ENCODE measurements around the gene SNED1. TPM values are rescaled to one million over a fixed set of nuclear protein-coding genes. Genes with fewer than 3 reads are reported as not detected.

The SNED1 gene
- total and polyA plus RNA-seq, 4 donors: 0.65 to 18.1 (median 2.8) TPM

- no peaks in the 10 kb centered on the region for H3K36me3 ChIP-seq (ENCODE audit: control insufficient read depth in 4 of 4, insufficient read depth in 3 of 4, low read depth in 1 of 4, low read length in 3 of 4)
- WGBS: 42% methylated on average over 20 of the region's 20 CpGs
- H3K27me3 ChIP-seq (ENCODE audit: control insufficient read depth in 4 of 4, insufficient read depth in 4 of 4, low read length in 3 of 4): no peaks in the 10 kb centered on the region
- TF ChIP-seq EGR1 (IDR thresholded peaks at IDR 0.05; ENCODE audit: low read depth in 2 of 2) (no peak), GABPA (IDR thresholded peaks at IDR 0.05 in 1 of 2, conservative IDR thresholded peaks at IDR 0.05 in 1 of 2) (no peak), RXRA (IDR thresholded peaks at IDR 0.05) (peak; percentile 16 to 49), MAX (IDR thresholded peaks at IDR 0.05) (no peak), ZBTB33 (IDR thresholded peaks at IDR 0.05) (no peak), FOXA1 (IDR thresholded peaks at IDR 0.05) (no peak), SP1 (IDR thresholded peaks at IDR 0.05) (peak; percentile 56), RAD21 (IDR thresholded peaks at IDR 0.05) (no peak), ATF3 (IDR thresholded peaks at IDR 0.05) (no peak), HNF4A (conservative IDR thresholded peaks at IDR 0.05) (peak; percentile 26 to 87), FOXA2 (IDR thresholded peaks at IDR 0.05) (no peak), HNF4G (IDR thresholded peaks at IDR 0.05) (peak; percentile 57), TAF1 (conservative IDR thresholded peaks at IDR 0.05) (peak; percentile 79)
- TF ChIP-seq, protein P1, sequence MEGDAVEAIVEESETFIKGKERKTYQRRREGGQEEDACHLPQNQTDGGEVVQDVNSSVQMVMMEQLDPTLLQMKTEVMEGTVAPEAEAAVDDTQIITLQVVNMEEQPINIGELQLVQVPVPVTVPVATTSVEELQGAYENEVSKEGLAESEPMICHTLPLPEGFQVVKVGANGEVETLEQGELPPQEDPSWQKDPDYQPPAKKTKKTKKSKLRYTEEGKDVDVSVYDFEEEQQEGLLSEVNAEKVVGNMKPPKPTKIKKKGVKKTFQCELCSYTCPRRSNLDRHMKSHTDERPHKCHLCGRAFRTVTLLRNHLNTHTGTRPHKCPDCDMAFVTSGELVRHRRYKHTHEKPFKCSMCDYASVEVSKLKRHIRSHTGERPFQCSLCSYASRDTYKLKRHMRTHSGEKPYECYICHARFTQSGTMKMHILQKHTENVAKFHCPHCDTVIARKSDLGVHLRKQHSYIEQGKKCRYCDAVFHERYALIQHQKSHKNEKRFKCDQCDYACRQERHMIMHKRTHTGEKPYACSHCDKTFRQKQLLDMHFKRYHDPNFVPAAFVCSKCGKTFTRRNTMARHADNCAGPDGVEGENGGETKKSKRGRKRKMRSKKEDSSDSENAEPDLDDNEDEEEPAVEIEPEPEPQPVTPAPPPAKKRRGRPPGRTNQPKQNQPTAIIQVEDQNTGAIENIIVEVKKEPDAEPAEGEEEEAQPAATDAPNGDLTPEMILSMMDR (IDR thresholded peaks at IDR 0.05; ENCODE audit: low read depth, low read length, missing input control): no peak
- no peak overlapping the region for H3K9ac ChIP-seq (ENCODE audit: low read depth in 1 of 2, low read length in 2 of 2)
- H3K27ac ChIP-seq (ENCODE audit: low read depth in 1 of 2, low read length in 2 of 2): peak overlapping the region; percentile 70 to 82
- H3K4me3 ChIP-seq (ENCODE audit: low read depth in 1 of 3, low read length in 3 of 3): peak overlapping the region in 2 of 3 donors; percentile 57 to 59
- DNase-seq (ENCODE audit: low spot score): no peak
- H3K9me3 ChIP-seq (ENCODE audit: control insufficient read depth in 4 of 4, low read length in 3 of 4): no peaks in the 10 kb centered on the region
- H3K4me1 ChIP-seq (ENCODE audit: control insufficient read depth in 4 of 4, insufficient read depth in 4 of 4, low read length in 3 of 4): peaks cover 28 to 67% (median 55%) of the 10 kb centered on the region in 4 donors
These were observed 12.3 kb upstream of the SNED1 start for GRCh38 chr2:240985881-240986786.

GRCh38 chr2:240986787-240987411 lies 11.5 kb upstream of the SNED1 start:
- Histone ChIP-seq H3K4me3 (ENCODE audit: low read depth in 1 of 3, low read length in 3 of 3) (no peak overlapping the region), H3K9me3 (ENCODE audit: control insufficient read depth in 4 of 4, low read length in 3 of 4) (no peaks in the 10 kb centered on the region), H3K9ac (ENCODE audit: low read depth in 1 of 2, low read length in 2 of 2) (peak overlapping the region; percentile 9 to 17), H3K27me3 (ENCODE audit: control insufficient read depth in 4 of 4, insufficient read depth in 4 of 4, low read length in 3 of 4) (no peaks in the 10 kb centered on the region), H3K36me3 (ENCODE audit: control insufficient read depth in 4 of 4, insufficient read depth in 3 of 4, low read depth in 1 of 4, low read length in 3 of 4) (no peaks in the 10 kb centered on the region), H3K27ac (ENCODE audit: low read depth in 1 of 2, low read length in 2 of 2) (peak overlapping the region; percentile 70 to 82), H3K4me1 (ENCODE audit: control insufficient read depth in 4 of 4, insufficient read depth in 4 of 4, low read length in 3 of 4) (peaks cover 28 to 66% (median 55%) of the 10 kb centered on the region in 4 donors)
- 13% methylated on average over 11 of the region's 11 CpGs for WGBS
- no peak for DNase-seq (ENCODE audit: low spot score)
- TF ChIP-seq NR2F2 (IDR thresholded peaks at IDR 0.05) (no peak), JUND (IDR thresholded peaks at IDR 0.05) (peak in 1 of 2 donors; percentile 10), RAD21 (IDR thresholded peaks at IDR 0.05) (no peak), MAX (IDR thresholded peaks at IDR 0.05) (no peak), HNF4A (conservative IDR thresholded peaks at IDR 0.05) (no peak), FOXA2 (IDR thresholded peaks at IDR 0.05) (no peak)
- TF ChIP-seq, protein P1 (IDR thresholded peaks at IDR 0.05; ENCODE audit: low read depth, low read length, missing input control): no peak
- TF ChIP-seq, protein P2, sequence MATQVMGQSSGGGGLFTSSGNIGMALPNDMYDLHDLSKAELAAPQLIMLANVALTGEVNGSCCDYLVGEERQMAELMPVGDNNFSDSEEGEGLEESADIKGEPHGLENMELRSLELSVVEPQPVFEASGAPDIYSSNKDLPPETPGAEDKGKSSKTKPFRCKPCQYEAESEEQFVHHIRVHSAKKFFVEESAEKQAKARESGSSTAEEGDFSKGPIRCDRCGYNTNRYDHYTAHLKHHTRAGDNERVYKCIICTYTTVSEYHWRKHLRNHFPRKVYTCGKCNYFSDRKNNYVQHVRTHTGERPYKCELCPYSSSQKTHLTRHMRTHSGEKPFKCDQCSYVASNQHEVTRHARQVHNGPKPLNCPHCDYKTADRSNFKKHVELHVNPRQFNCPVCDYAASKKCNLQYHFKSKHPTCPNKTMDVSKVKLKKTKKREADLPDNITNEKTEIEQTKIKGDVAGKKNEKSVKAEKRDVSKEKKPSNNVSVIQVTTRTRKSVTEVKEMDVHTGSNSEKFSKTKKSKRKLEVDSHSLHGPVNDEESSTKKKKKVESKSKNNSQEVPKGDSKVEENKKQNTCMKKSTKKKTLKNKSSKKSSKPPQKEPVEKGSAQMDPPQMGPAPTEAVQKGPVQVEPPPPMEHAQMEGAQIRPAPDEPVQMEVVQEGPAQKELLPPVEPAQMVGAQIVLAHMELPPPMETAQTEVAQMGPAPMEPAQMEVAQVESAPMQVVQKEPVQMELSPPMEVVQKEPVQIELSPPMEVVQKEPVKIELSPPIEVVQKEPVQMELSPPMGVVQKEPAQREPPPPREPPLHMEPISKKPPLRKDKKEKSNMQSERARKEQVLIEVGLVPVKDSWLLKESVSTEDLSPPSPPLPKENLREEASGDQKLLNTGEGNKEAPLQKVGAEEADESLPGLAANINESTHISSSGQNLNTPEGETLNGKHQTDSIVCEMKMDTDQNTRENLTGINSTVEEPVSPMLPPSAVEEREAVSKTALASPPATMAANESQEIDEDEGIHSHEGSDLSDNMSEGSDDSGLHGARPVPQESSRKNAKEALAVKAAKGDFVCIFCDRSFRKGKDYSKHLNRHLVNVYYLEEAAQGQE (IDR thresholded peaks at IDR 0.05): no peak
